Fibroblast of skin of abdomen (primary cell): ENCODE results near the gene KRT1.
"Not testable (repeated sequence)": the region's sequence is repeated elsewhere in the genome, so short reads cannot be mapped to it uniquely, and the experiment has no call there.

ENCODE experiments used
- DNase-seq: peaks from one replicate; pipeline ENCODE4 v3.0.0-alpha.2; 2013

The KRT1 gene

GRCh38 chr12:52681526-52682380 lies 1.5 kb upstream of the KRT1 start:
- DNase-seq = no peak

- DNase-seq = no peak
Measured at GRCh38 chr12:52679875-52680274, 332 bp downstream of the KRT1 start.

GRCh38 chr12:52677671-52678070 lies 2.5 kb downstream of the KRT1 start:
- no peak for DNase-seq

- DNase-seq = no peak
Measured at GRCh38 chr12:52677126-52677525, 3.1 kb downstream of the KRT1 start.

- no peak for DNase-seq
Measured at GRCh38 chr12:52676163-52676562, 4.0 kb downstream of the KRT1 start.

GRCh38 chr12:52675301-52675701 lies 4.9 kb downstream of the KRT1 start:
- DNase-seq = no peak

- no peak for DNase-seq
Measured at GRCh38 chr12:52674433-52674775, 5.8 kb downstream of the KRT1 start.

- no peak for DNase-seq
Measured at GRCh38 chr12:52673713-52674432, 6.3 kb downstream of the KRT1 start.

- DNase-seq = no peak
Measured at GRCh38 chr12:52673217-52673616, 7.0 kb downstream of the KRT1 start.

- DNase-seq = no peak
Measured at GRCh38 chr12:52672321-52672933, 7.8 kb downstream of the KRT1 start.

GRCh38 chr12:52670961-52671360 lies 9.2 kb downstream of the KRT1 start:
- DNase-seq = no peak

- no peak for DNase-seq
Measured at GRCh38 chr12:52670506-52670905, 9.7 kb downstream of the KRT1 start.

- DNase-seq = not testable (repeated sequence)
Measured at GRCh38 chr12:52669941-52670340, 10.3 kb downstream of the KRT1 start.

- no peak for DNase-seq
Measured at GRCh38 chr12:52669426-52669825, 10.8 kb downstream of the KRT1 start.

- DNase-seq = no peak
Measured at GRCh38 chr12:52667931-52668330, 12.3 kb downstream of the KRT1 start.

GRCh38 chr12:52667509-52667908 lies 12.7 kb downstream of the KRT1 start:
- no peak for DNase-seq

GRCh38 chr12:52666471-52666870 lies 13.7 kb downstream of the KRT1 start:
- no peak for DNase-seq

GRCh38 chr12:52663420-52663819 lies 16.8 kb downstream of the KRT1 start:
- DNase-seq = no peak

GRCh38 chr12:52662918-52663229 lies 17.3 kb downstream of the KRT1 start:
- no peak for DNase-seq

GRCh38 chr12:52662093-52662917 lies 17.9 kb downstream of the KRT1 start:
- DNase-seq = no peak

- DNase-seq = no peak
Measured at GRCh38 chr12:52661668-52662067, 18.5 kb downstream of the KRT1 start.

GRCh38 chr12:52660934-52661499 lies 19.2 kb downstream of the KRT1 start:
- no peak for DNase-seq

GRCh38 chr12:52659951-52660350 lies 20.3 kb downstream of the KRT1 start:
- DNase-seq = no peak
